PFSK-1 (cell line): ENCODE data around the gene MRPL14. TPM values are rescaled to one million over a fixed set of nuclear protein-coding genes. Genes with fewer than 3 reads are reported as not detected.

Source experiments
- FOXP2 ChIP-seq: optimal IDR thresholded peaks from 2 replicates; pipeline ENCODE3; 2011; ENCODE audit warnings: borderline replicate concordance, control low read depth, inconsistent platforms; ENCODE audit not compliant: insufficient read depth; ENCODE audit errors: extremely low read length, extremely low read depth
- POLR2AphosphoS5 ChIP-seq: IDR thresholded peaks from 2 replicates; pipeline ENCODE4 v1.6.1; 2012; ENCODE audit warnings: low read depth, mild to moderate bottlenecking, control low read depth, low read length, moderate library complexity
- REST ChIP-seq, 2 experiments: IDR thresholded peaks; 2 replicates each; pipeline versions ENCODE4 v1.6.1 to v1.8.0; 2011 to 2012; ENCODE audit warnings: low read depth in 2 of 2, low read length in 2 of 2, control low read depth in 1 of 2, inconsistent platforms in 1 of 2, mild to moderate bottlenecking in 1 of 2, moderate library complexity in 1 of 2; ENCODE audit not compliant: insufficient read depth in 1 of 2
- SIN3A ChIP-seq: IDR thresholded peaks from 2 replicates; pipeline ENCODE4 v1.6.1; 2012; ENCODE audit warnings: mild to moderate bottlenecking, low read length, moderate library complexity, borderline replicate concordance; ENCODE audit not compliant: insufficient read depth
- TAF1 ChIP-seq: IDR thresholded peaks from 2 replicates; pipeline ENCODE4 v1.6.1; 2012; ENCODE audit warnings: low read length, control low read depth, borderline replicate concordance; ENCODE audit not compliant: insufficient read depth
- polyA plus RNA-seq: library from polyadenylated mRNA; unstranded; fragments of >200 nt; gene quantifications from one replicate; pipeline ENCODE4 v1.2.1, GENCODE V29; 2012; ENCODE audit warnings: low read depth, missing spikeins; ENCODE audit not compliant: insufficient read length

The MRPL14 gene
- polyA plus RNA-seq = 77.5 TPM

- TF ChIP-seq FOXP2 = peak; percentile 65
- TF ChIP-seq SIN3A = no peak
- TF ChIP-seq TAF1 = peak; percentile 48; the same call in 1 of the 2 replicates
- TF ChIP-seq POLR2AphosphoS5 = peak; percentile 95
- TF ChIP-seq REST (IDR thresholded peaks at IDR 0.05; ENCODE audit: insufficient read depth in 1 of 2, low read depth in 2 of 2, low read length in 2 of 2) = peak in 1 of 2 experiments; percentile 23; a peak in 1 of 4 replicates
Measured at GRCh38 chr6:44127186-44128019, at the start of gene MRPL14, which contains the start of gene TMEM63B. TSS of gene MRPL14 (minus strand) at chr6:44127452. CDS start at chr6:44116611, 10,841 bp downstream. TSS of gene TMEM63B (plus strand) at chr6:44127554. CDS start at chr6:44134585, 7,031 bp downstream.

- TF ChIP-seq POLR2AphosphoS5 (no peak), REST (IDR thresholded peaks at IDR 0.05; ENCODE audit: insufficient read depth in 1 of 2, low read depth in 2 of 2, low read length in 2 of 2) (no peak), SIN3A (no peak), FOXP2 (no peak), TAF1 (no peak)
Measured at GRCh38 chr6:44176130-44176761, 49.0 kb upstream of the MRPL14 start.

DNA sequence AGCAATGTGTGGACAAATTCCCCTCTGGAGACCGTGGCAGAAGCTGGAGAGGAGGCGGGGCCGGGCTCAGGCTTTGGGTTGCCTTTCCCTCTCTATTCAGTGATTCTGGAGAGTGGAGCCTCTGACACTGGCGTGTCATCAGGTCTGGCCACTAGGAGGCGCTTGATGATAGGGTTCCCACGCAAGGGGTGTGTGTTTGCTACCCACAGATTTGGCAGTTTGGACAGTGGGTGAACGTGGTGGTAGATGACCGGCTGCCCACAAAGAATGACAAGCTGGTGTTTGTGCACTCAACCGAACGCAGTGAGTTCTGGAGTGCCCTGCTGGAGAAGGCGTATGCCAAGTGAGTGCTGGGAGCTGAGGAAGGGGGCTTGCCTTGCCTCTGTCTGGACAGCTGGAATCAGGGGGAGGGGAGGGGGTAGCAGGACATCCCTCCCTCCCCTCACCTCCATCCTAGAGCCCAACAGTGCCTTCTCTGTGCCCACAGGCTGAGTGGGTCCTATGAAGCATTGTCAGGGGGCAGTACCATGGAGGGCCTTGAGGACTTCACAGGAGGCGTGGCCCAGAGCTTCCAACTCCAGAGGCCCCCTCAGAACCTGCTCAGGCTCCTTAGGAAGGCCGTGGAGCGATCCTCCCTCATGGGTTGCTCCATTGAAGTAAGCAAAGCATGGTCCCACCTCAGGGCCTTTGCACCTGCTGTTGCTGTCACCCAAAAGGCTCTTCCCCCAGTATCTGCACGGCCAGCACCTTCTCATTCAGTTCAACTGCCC is 45.7 kb upstream of the MRPL14 start:
- TF ChIP-seq TAF1 (no peak), REST (IDR thresholded peaks at IDR 0.05; ENCODE audit: insufficient read depth in 1 of 2, low read depth in 2 of 2, low read length in 2 of 2) (no peak), POLR2AphosphoS5 (no peak), FOXP2 (peak; percentile 9), SIN3A (no peak)

DNA sequence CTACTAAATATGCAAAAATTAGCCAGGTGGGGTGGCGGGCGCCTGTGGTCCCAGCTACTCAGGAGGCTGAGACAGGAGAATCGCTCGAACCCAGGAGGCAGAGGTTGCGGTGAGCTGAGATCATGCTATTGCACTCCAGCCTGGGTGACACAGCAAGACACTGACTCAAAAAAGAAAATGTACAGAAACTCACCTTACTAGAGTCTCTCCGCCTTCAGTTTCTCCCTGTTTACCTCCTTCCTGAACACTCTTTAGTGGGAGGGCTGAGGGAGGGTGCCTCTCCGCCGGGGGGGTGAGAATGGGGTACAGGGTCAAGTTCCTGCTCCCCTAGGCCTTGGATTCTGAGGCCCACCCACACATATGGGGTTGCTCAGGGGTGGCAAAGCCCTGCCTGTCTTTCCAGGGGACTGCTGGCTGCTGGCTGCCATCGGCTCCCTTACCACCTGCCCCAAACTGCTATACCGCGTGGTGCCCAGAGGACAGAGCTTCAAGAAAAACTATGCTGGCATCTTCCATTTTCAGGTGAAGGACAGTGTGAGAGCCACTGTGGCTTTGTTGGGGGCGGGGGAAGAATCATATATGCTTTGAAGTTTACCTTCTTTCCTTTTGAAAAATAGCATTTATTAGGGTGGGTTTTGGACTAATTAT is 44.8 kb upstream of the MRPL14 start:
- TF ChIP-seq REST (IDR thresholded peaks at IDR 0.05; ENCODE audit: insufficient read depth in 1 of 2, low read depth in 2 of 2, low read length in 2 of 2) (no peak), SIN3A (no peak), TAF1 (no peak), POLR2AphosphoS5 (no peak), FOXP2 (no peak)
